Stimulated activated CD8-positive, alpha-beta memory T cell treated with anti-CD3 and anti-CD28 coated beads, Interleukin-4, amount 100 ng/mL, for 4 hours (primary cell): ENCODE measurements around the gene ZNF618.

Experiments
- DNase-seq, 2 donors: peaks; one replicate each; pipeline ENCODE4 v3.0.0-alpha.2; 2020; ENCODE audit warnings: low read depth in 2 of 2, low spot score in 1 of 2

ZNF618 gene

DNA sequence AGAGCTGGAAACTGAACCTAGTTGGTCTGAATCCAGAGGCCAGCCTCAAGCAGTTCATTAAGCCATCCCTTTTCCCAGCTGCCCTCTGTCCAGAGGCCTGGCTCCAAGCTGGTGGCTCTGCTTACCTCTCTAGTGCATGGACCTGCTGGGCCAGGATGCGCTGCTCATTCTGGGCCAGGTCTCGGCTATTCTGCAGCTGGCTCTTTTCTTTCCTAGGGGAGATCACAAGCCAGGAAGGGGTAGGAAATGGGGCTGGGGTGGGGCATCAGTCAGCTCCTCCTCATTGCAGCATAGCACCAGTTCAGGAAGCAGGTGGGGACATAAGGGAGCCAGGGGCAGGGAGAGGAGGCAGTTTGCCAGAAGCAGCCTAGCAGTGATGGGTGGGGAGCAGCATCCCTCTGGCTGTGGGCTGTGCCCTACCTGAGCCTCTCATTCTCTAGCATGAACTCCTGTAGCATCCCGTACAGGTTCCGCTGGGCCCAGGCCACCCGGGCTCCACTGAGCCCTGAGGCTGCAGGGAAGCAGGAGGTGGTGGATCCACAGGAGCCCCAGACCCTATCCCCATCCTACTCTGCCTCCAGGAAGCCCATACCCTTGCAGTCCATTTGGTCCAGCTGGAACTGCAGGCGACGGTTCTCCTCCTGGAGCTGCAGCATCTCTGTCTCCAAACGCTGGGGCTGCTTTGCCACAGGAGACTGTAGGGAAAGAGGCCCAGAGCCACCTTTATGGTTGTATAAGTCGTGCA lies 217.8 kb downstream of the ZNF618 start:
- no peak for DNase-seq

GRCh38 chr9:114094971-114095370 lies 218.9 kb downstream of the ZNF618 start:
- no peak for DNase-seq

DNA sequence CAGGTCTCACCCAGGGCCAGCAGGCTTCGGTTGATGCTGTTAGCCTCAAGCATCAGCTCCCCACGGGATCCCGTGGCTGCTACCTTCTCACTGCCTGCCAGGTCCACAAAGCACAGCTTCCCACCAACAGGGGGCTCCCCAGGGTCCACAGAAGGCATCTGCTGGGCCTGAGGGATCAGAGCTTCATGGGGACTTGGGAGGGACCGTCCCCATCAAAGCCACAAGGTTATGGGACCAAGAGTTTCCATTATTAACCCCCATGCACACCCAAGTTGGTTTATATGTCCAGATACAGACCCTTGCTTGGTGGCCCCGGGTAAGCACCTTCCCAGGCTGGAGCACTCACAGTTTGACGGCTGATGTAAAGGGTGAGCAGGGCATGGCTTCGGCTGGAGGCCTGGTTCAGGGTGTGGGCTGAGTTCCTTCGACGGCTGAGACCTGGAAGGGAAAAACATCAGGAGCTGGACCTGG lies 220.0 kb downstream of the ZNF618 start:
- no peak for DNase-seq

DNA sequence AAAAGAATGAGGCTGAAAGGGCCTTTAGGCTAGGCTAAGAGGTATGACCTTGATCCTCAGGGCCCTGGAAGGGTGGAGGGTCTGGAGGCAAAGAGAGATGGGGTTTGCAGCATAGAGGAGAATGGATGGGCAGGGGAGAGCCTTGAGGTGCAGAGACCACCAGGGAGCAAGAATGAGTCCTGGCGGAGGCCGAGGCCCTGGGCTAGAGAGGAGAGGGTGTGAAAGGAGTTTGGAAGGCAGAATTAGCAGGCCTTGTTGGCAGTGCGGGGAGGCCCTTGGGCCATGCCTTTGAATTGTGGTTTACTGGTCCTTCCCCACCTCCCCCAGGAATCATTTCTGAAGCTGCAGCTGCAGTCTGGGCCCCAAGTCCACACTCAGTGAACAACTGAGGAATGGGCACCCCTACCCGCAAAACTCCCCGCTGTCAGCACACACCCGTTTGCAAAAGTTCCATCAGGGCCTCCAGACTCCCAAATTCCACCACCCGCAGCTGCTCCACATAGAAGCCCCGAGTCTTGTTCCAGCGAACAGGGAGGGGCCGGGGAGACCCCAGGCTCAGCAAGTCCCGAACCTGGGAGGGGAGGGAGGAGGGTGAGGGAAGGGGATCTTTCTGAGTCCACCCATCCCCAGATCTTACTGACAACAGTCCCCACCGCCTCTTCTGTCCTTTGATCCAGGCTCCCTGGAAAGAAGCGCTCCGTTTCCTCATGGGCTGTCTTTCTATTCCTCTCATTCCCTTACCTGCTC lies 220.9 kb downstream of the ZNF618 start:
- no peak for DNase-seq

DNA sequence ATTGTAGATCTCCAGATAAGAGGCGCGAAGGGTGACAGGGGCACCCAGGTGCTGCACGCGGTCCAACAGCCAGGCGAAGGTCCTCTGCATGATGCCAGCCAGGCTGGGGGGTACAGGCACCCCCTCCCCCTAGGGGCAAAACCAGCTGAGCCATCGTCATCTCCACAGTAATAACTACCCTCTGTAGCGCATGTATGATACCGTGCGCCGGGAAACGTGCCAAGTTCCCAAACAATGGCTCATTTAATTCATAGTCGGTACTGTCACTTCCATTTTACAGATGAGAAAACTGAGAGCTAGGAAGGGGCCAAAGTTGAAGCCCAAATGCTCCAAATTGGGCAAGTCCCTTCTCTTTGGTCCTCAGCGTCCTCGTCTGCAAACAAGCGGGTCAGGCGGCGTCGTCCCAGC lies 221.5 kb downstream of the ZNF618 start:
- DNase-seq = no peak

DNA sequence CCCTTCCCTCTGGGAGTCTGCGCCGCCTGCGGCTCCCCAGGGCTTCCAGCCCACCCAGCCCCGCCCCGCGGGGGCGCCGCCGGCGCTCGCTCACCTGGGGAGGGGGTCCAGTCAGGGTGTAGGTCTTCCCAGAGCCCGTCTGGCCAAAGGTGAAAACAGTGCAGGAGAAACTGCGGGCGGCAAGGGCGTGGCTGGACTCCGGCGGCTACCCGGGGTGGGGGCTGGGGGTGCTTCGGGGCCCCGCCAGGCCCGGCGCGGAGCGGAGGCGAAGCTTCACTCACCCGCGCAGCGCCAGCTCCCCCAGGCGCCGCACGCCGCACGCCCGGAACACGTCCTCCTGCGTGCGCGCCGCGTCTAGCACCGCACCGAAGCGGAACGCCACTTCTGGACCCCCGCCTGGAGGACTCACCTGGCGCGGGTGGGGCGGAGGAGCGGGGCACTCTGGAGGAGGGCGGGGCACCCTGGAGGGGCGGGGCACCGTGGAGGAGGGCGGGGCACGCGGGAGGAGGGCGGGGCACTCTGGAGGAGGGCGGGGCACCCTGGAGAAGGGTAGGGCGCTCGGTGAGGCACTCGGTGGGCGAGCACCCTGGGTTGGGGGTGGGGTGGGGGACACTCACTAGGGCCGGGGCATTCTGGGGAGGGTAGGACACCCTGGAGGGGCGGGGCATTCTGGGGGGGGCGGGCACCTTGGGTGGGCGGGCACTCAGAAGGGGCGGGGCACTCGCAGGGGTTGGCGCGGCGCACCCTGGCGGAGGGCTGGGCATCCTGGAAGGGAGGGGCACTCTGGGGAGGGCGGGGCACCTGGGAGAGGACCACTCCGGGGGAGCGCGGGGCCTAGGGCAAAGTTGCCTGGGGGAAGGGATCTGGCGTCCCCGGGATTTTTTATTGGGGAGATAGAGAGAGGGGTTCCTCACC lies 222.2 kb downstream of the ZNF618 start:
- no peak for DNase-seq

DNA sequence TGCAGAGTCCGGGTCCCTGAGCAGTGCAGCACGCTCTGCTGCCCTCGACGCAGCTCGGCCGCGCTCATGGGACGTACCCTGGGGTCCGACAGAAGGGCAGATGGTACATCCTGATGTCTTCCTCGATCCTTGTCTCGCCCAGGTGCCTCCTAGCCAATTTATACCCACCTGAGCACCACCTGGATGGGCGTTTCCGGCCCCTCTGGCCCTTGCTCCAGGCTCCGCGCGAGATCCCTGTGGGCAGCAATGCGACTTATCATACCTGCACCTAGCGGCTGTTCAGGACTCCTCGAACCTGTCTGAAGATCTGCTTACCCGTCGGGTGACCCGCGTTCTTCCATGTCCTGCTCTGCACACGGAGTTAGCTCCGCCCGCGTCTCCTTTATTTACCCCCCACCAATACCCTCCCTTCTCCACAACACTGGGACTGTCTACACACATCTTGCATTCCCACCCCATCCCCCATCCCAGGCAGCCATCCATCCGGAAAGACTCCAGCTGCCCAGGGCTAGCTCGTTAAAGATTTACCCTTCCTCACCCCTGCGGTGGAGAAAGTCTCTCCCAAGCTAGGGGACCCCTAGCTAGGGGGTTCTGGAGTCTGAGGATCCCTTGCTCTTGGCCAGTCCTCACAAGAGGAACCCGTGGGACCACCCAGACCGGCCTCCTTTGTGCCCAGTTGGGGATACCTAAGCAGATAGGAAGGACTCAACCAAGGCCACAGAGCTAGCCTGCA lies 223.0 kb downstream of the ZNF618 start, which contains the start of gene KIF12:
Gene KIF12, minus strand, starts transcription at position 357 of the 733 bp plus-strand sequence. Its CDS starts 16 bp downstream, at position 341.
- DNase-seq = no peak

- no peak for DNase-seq
These were observed 223.7 kb downstream of the ZNF618 start for GRCh38 chr9:114099669-114100270.

DNA sequence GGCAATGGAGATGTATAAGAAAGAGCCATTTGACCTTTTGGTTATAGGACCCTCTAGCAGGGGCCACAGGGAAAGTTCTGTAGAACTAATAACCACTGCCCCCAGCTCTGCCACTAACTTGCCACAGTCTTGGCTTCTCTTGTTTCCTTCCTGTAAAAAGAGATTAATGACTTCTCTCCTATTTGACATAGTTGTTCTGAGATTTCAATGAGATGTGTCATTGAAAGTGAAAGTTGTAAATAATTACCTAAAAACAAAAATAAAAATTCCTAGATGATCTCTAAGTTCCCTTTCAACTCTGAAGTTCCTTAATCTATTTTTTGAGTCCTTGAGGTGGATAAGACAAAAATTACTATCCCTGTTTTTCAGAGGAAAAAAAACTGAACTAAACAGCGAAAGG lies 224.4 kb downstream of the ZNF618 start:
- DNase-seq = no peak

DNA sequence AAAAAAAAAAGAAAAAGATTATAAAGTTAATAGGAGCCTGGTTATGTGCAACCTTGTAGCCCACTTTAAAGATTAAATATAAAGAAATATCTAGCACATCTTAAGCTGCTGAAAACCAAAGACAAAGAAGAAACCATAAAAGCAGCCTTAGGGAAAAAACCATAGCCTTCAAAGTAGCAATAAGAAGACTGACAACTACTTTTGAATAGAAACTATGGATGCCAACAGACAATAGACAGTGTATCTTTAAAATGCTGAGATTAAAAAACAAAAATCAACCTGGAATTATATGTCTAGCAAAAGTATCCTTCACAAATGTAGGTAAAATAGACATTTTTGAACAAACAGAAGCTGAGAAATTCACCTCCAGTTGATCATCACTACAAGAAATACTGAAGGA lies 226.4 kb downstream of the ZNF618 start:
- no peak for DNase-seq

DNA sequence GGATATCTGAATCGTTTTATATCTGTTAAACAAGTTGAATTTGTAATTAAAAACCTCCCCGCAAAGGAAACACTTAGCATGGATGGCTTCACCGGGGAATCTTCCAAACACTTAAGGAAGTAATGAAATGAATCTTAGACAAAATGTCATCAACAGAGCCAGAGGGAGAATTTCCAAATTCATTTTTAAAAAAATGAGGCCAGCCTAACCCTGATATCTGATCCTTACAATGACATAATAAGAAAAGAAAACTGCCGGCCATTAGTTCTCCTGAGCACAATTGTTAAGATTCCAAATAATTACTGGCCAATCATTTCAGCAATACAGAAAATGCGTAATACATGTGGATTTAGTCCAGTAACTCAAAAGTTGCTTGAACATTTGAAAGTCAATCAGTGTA lies 229.1 kb downstream of the ZNF618 start:
- DNase-seq = no peak
